HepG2 (cell line): Measurements from ENCODE around the gene CFAP69. TPM values are rescaled to one million over a fixed set of nuclear protein-coding genes. Genes with fewer than 3 reads are reported as not detected.

ENCODE experiments used
- polyA plus RNA-seq, 8 experiments: library from polyadenylated mRNA; depleted of rRNA in 3 of 8; stranded (reverse) in 7 of 8; unstranded in 1 of 8; fragments of >200 nt; fragmentation: Illumina TruSeq in 4 of 8; extraction: Trizol in 4 of 8; gene quantifications; 2 replicates each; pipeline versions ENCODE4 v1.2.1 to v1.2.3, GENCODE V29; 2011 to 2016; ENCODE audit warnings: low read depth in 4 of 8, missing spikeins in 1 of 8, mixed read lengths in 1 of 8; ENCODE audit not compliant: insufficient read depth in 1 of 8
- small RNA-seq, 3 experiments: library from RNA; depleted of rRNA; stranded (forward); fragments of <200 nt; gene quantifications; one replicate each; pipeline ENCODE3, GENCODE V24; 2012; ENCODE audit warnings: low read depth in 2 of 3, low replicate concordance in 1 of 3; ENCODE audit not compliant: insufficient read length in 3 of 3, insufficient read depth in 2 of 3
- total RNA-seq, 5 experiments: library from RNA; depleted of rRNA; stranded (reverse); fragments of >200 nt; fragmentation: Illumina TruSeq; extraction: Trizol; gene quantifications; 2 replicates each; pipeline ENCODE4 v1.2.3, GENCODE V29; 2016; ENCODE audit warnings: low read depth in 1 of 5

The CFAP69 gene
- total and polyA plus RNA-seq, 2 of the 13 experiments (the other 11 are each of a cell fraction or from before 2014, with no cell fraction given) = 2.2 to 4.0 TPM

Small RNAs within 50 kb of the gene (small RNA-seq; reads per million reads assigned to genes)
- 0 reads per million in 3 experiments for gene RF00019

Other genes starting within 250 kb of the CFAP69 start
- 17.3 and 24.2 TPM in 2 replicates for gene STEAP1, start 90.7 kb upstream of the CFAP69 start, total RNA-seq (2016; rRNA removed; fragmentation: Illumina TruSeq; extraction: Trizol)
- gene STEAP1, start 90.7 kb upstream of the CFAP69 start, polyA plus RNA-seq (2011; rRNA removed) = 22.2 and 23.2 TPM in 2 replicates
- 3.5 and 4.3 TPM in 2 replicates for gene STEAP2, start 33.4 kb upstream of the CFAP69 start, total RNA-seq (2016; rRNA removed; fragmentation: Illumina TruSeq; extraction: Trizol)
- 4.4 and 4.5 TPM in 2 replicates for gene STEAP2, start 33.4 kb upstream of the CFAP69 start, polyA plus RNA-seq (2011; rRNA removed)
- not detected in 2 replicates for gene FAM237B, start 76.1 kb downstream of the CFAP69 start, total RNA-seq (2016; rRNA removed; fragmentation: Illumina TruSeq; extraction: Trizol)
- not detected in 2 replicates for gene FAM237B, start 76.1 kb downstream of the CFAP69 start, polyA plus RNA-seq (2011; rRNA removed)
- gene GTPBP10, start 101.5 kb downstream of the CFAP69 start, total RNA-seq (2016; rRNA removed; fragmentation: Illumina TruSeq; extraction: Trizol) = 38.7 and 54.6 TPM in 2 replicates
- gene GTPBP10, start 101.5 kb downstream of the CFAP69 start, polyA plus RNA-seq (2011; rRNA removed) = 10.6 and 13.3 TPM in 2 replicates
- 32.0 and 44.1 TPM in 2 replicates for gene CLDN12, start 158.3 kb downstream of the CFAP69 start, total RNA-seq (2016; rRNA removed; fragmentation: Illumina TruSeq; extraction: Trizol)
- gene CLDN12, start 158.3 kb downstream of the CFAP69 start, polyA plus RNA-seq (2011; rRNA removed) = 114 and 124 TPM in 2 replicates
- gene PTTG1IP2, start 224.5 kb downstream of the CFAP69 start, total RNA-seq (2016; rRNA removed; fragmentation: Illumina TruSeq; extraction: Trizol) = not detected in 2 replicates
- gene PTTG1IP2, start 224.5 kb downstream of the CFAP69 start, polyA plus RNA-seq (2011; rRNA removed) = not detected in 2 replicates